ENCODE results near the gene CCL25. TPM values are rescaled to one million over a fixed set of nuclear protein-coding genes. Genes with fewer than 3 reads are reported as not detected.
"Not testable (repeated sequence)": the region's sequence is repeated elsewhere in the genome, so short reads cannot be mapped to it uniquely, and the experiment has no call there.

Gene CCL25
- total RNA-seq, 1 donor from 2014 or later: not detected

- no peak overlapping the region for H3K4me3 ChIP-seq (ENCODE audit: low read depth, low read length)
- no peak for DNase-seq (ENCODE audit: low read depth)
- no peak for TF ChIP-seq CTCF (conservative IDR thresholded peaks at IDR 0.05; ENCODE audit: low read depth, low read length)
These were observed 41.8 kb downstream of the CCL25 start for GRCh38 chr19:8094336-8094735.

GRCh38 chr19:8095354-8095886, 42.9 kb downstream of the CCL25 start:
- TF ChIP-seq CTCF (conservative IDR thresholded peaks at IDR 0.05; ENCODE audit: low read depth, low read length): no peak
- no peak overlapping the region for H3K4me3 ChIP-seq (ENCODE audit: low read depth, low read length)
- DNase-seq (ENCODE audit: low read depth): no peak

- H3K4me3 ChIP-seq (ENCODE audit: low read depth, low read length): no peak overlapping the region
- DNase-seq (ENCODE audit: low read depth): no peak
- TF ChIP-seq CTCF (conservative IDR thresholded peaks at IDR 0.05; ENCODE audit: low read depth, low read length): no peak
These were observed 43.5 kb downstream of the CCL25 start for GRCh38 chr19:8096071-8096470.

- no peak for DNase-seq (ENCODE audit: low read depth)
- no peak overlapping the region for H3K4me3 ChIP-seq (ENCODE audit: low read depth, low read length)
- TF ChIP-seq CTCF (conservative IDR thresholded peaks at IDR 0.05; ENCODE audit: low read depth, low read length): no peak
These were observed 44.6 kb downstream of the CCL25 start for GRCh38 chr19:8097198-8097597.

GRCh38 chr19:8097681-8098567, 45.4 kb downstream of the CCL25 start:
- H3K4me3 ChIP-seq (ENCODE audit: low read depth, low read length): no peak overlapping the region
- TF ChIP-seq CTCF (conservative IDR thresholded peaks at IDR 0.05; ENCODE audit: low read depth, low read length): no peak
- no peak for DNase-seq (ENCODE audit: low read depth)

- H3K4me3 ChIP-seq (ENCODE audit: low read depth, low read length): no peak overlapping the region
- no peak for DNase-seq (ENCODE audit: low read depth)
- no peak for TF ChIP-seq CTCF (conservative IDR thresholded peaks at IDR 0.05; ENCODE audit: low read depth, low read length)
These were observed 48.8 kb downstream of the CCL25 start for GRCh38 chr19:8101311-8101710.

GRCh38 chr19:8101910-8102309, 49.4 kb downstream of the CCL25 start:
- not testable (repeated sequence) for DNase-seq (ENCODE audit: low read depth); H3K4me3 ChIP-seq (ENCODE audit: low read depth, low read length)

All from epithelial cell of proximal tubule (primary cell).